ENCODE results near the gene ZBTB25. TPM values are rescaled to one million over a fixed set of nuclear protein-coding genes. Genes with fewer than 3 reads are reported as not detected.

The ZBTB25 gene
- total RNA-seq, 4 donors from 2014 or later: 14.9 to 26.4 (median 16.6) TPM

- H3K27ac ChIP-seq: no peak overlapping the region
- peaks cover 0 to 88% (median 0%) of the 10 kb centered on the region in 3 donors for H3K36me3 ChIP-seq
- no peak for DNase-seq (ENCODE audit: low spot score in 2 of 2)
- no peak for TF ChIP-seq POLR2A (IDR thresholded peaks at IDR 0.05)
- no peak for TF ChIP-seq EP300 (IDR thresholded peaks at IDR 0.05)
- TF ChIP-seq CTCF (IDR thresholded peaks at IDR 0.05): no peak
- no peaks in the 10 kb centered on the region for H3K27me3 ChIP-seq
- H3K4me3 ChIP-seq: no peak overlapping the region
- no peaks in the 10 kb centered on the region for H3K9me3 ChIP-seq
- WGBS, 2 donors: 87 to 91% methylated on average over 3 of the region's 3 CpGs
- peaks cover 0 to 5% (median 0%) of the 10 kb centered on the region in 4 donors for H3K4me1 ChIP-seq
These were observed 69.1 kb downstream of the ZBTB25 start for GRCh38 chr14:64434528-64434927.

GRCh38 chr14:64423987-64424386, 79.7 kb downstream of the ZBTB25 start:
- WGBS, 2 donors: 77 to 89% methylated on average over 6 of the region's 6 CpGs
- Histone ChIP-seq H3K4me1 (no peaks in the 10 kb centered on the region), H3K36me3 (peaks cover 0 to 96% (median 7%) of the 10 kb centered on the region in 3 donors), H3K27ac (no peak overlapping the region), H3K4me3 (no peak overlapping the region), H3K27me3 (no peaks in the 10 kb centered on the region), H3K9me3 (no peaks in the 10 kb centered on the region)
- no peak for DNase-seq (ENCODE audit: low spot score in 2 of 2)
- TF ChIP-seq POLR2A (IDR thresholded peaks at IDR 0.05) (no peak), EP300 (IDR thresholded peaks at IDR 0.05) (no peak), CTCF (IDR thresholded peaks at IDR 0.05) (no peak)

- WGBS, 2 donors: 90 to 95% methylated on average over 7 of the region's 7 CpGs
- Histone ChIP-seq H3K4me3 (no peak overlapping the region), H3K4me1 (no peaks in the 10 kb centered on the region), H3K9me3 (no peaks in the 10 kb centered on the region), H3K36me3 (peaks cover 0 to 98% (median 7%) of the 10 kb centered on the region in 3 donors), H3K27me3 (no peaks in the 10 kb centered on the region), H3K27ac (no peak overlapping the region)
- TF ChIP-seq EP300 (IDR thresholded peaks at IDR 0.05) (no peak), CTCF (IDR thresholded peaks at IDR 0.05) (no peak), POLR2A (IDR thresholded peaks at IDR 0.05) (no peak)
- DNase-seq (ENCODE audit: low spot score in 2 of 2): no peak
These were observed 80.9 kb downstream of the ZBTB25 start for GRCh38 chr14:64422756-64423155.

- Histone ChIP-seq H3K36me3 (peaks cover 0 to 97% (median 2%) of the 10 kb centered on the region in 3 donors), H3K4me1 (no peaks in the 10 kb centered on the region), H3K4me3 (no peak overlapping the region), H3K27ac (no peak overlapping the region), H3K9me3 (no peaks in the 10 kb centered on the region), H3K27me3 (no peaks in the 10 kb centered on the region)
- DNase-seq (ENCODE audit: low spot score in 2 of 2): no peak
- WGBS, 2 donors: 89 to 100% methylated on average over 1 of the region's 1 CpG
- no peak for TF ChIP-seq POLR2A (IDR thresholded peaks at IDR 0.05)
- TF ChIP-seq CTCF (IDR thresholded peaks at IDR 0.05): no peak
- no peak for TF ChIP-seq EP300 (IDR thresholded peaks at IDR 0.05)
These were observed 81.6 kb downstream of the ZBTB25 start for GRCh38 chr14:64422005-64422404.

GRCh38 chr14:64421166-64421565, 82.5 kb downstream of the ZBTB25 start:
- H3K36me3 ChIP-seq: peaks cover 0 to 97% (median 0%) of the 10 kb centered on the region in 3 donors
- WGBS, 2 donors: 70 to 73% methylated on average over 8 of the region's 8 CpGs

More at GRCh38 chr14:64421166-64421565, 82.5 kb downstream of the ZBTB25 start:
- no peak overlapping the region for H3K27ac ChIP-seq
- no peak overlapping the region for H3K4me3 ChIP-seq
- H3K4me1 ChIP-seq: no peaks in the 10 kb centered on the region
- TF ChIP-seq CTCF (IDR thresholded peaks at IDR 0.05): no peak
- no peak for TF ChIP-seq EP300 (IDR thresholded peaks at IDR 0.05)
- TF ChIP-seq POLR2A (IDR thresholded peaks at IDR 0.05): no peak
- DNase-seq (ENCODE audit: low spot score in 2 of 2): no peak
- no peaks in the 10 kb centered on the region for H3K9me3 ChIP-seq
- H3K27me3 ChIP-seq: no peaks in the 10 kb centered on the region

Data from tibial nerve (tissue), 4 donors.